Stimulated activated CD4-positive, alpha-beta T cell treated with anti-CD3 and anti-CD28 coated beads, Interleukin-15, amount 100 ng/mL, for 1 hour (primary cell): ENCODE results near the gene RESP18.
"Not testable (repeated sequence)": the region's sequence is repeated elsewhere in the genome, so short reads cannot be mapped to it uniquely, and the experiment has no call there.

Source experiments
- DNase-seq, 2 donors: peaks; one replicate each; pipeline ENCODE4 v3.0.0-alpha.2; 2020; ENCODE audit warnings: low read depth in 1 of 2, low spot score in 1 of 2

RESP18 gene

GRCh38 chr2:219292616-219293015, 39.9 kb downstream of the RESP18 start:
- no peak for DNase-seq

GRCh38 chr2:219291910-219292490, 40.5 kb downstream of the RESP18 start:
- DNase-seq = no peak

- no peak for DNase-seq
These were observed 41.1 kb downstream of the RESP18 start for GRCh38 chr2:219291394-219291793.

- no peak for DNase-seq
These were observed 42.0 kb downstream of the RESP18 start for GRCh38 chr2:219290381-219291171.

DNA sequence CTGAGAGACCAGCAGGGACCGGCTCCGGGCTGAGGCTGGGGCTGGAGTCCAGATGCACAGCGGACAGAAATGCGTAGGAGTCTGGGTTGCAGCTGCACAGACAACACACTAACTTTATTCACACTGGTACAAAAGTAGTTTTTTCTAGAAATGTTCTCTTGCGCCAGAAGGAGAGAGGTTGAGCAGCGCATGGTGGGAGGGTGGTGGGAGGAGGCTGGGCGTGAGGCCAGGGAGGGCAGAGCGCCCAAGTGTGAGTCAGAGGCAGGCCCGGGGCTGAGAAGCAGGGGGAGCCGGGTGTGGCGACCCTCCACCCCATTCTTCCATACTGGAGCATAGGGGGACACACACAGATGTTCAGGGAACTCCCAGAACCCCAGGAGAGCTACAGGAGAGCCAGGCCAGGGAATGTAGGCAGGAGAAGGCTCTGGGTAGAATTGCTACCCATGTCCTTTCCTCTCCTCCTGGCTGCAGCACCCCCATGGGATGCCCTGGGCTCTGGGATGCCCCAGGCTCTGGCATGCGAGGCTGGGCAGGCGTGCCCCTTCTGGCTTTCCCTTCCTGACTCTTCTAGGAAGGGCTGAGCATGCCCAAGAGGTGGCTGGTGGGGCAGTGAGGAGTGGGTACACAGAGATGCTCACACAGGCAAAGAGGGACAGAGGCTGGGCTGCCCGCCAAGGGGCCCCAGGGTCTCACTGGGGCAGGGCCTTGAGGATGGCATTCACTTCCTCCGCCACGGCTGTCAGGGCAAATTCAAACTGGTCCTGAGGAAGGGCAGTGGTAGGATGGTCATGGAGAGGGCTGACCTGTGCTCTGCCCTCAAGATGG, 42.8 kb downstream of the RESP18 start:
- no peak for DNase-seq

DNA sequence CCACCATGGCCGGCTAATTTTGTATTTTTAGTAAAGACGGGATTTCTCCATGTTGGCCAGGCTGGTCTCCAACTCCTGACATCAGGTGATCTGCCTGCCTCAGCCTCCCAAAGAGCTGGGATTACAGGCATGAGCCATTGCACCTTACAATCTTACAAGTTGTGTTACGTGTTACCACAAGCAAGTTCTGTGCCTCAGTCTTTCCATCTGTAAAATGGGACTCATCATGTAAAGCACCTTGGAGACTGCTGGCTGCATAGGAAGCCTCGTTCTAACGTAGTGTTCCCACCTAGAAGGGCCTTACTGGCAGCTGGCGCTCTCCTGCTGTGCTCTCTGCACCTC, 43.4 kb downstream of the RESP18 start:
- no peak for DNase-seq

DNA sequence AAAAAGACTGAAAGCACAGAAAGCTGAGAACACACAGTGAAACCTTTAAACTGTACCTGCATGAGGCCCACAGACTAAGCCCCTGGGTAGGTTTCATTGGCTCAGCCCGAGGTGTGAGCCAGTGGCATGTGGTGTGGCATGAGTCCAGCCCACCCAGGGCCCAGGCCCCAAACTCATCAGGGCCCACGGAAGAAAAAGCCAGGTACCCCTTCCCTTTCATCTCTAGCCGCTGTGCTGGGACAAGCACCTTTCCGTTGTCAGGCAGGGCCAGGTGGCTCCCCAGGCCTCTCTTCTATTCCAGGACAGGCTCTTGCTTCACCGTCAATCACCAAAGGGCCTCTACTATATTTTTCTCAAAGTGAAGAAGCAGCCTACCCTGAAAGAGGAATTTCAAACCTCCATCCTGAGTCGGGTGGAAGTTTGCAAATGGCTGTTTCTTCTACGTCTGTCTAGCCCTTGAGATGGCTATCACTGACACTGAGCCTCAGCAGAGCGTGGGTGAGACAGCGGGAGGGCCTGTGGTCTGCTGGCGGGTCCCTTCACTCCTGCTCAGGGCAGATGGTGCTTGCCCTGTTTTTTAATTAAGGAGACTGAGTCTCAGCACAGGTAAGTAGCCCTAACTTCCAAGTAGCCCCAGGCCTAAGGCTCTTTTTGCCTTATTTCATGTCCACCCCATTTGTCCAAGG, 44.8 kb downstream of the RESP18 start:
- no peak for DNase-seq

DNA sequence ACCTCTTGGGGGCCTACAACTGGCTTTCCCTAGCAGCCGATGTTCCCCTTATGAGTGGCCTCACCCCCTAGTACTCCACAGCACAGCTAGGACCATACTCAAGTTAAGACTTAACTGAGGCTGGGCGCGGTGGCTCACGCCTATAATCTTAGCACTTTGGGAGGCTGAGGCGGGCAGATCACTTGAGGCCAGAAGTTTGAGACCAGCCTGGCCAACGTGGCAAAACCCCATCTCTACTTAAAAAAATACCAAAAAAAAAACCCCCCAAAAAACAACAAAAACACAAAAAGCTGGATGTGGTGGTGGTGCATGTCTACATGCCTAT, 45.5 kb downstream of the RESP18 start:
- DNase-seq = not testable (repeated sequence)

GRCh38 chr2:219286436-219287115, 46.0 kb downstream of the RESP18 start:
- DNase-seq = no peak

DNA sequence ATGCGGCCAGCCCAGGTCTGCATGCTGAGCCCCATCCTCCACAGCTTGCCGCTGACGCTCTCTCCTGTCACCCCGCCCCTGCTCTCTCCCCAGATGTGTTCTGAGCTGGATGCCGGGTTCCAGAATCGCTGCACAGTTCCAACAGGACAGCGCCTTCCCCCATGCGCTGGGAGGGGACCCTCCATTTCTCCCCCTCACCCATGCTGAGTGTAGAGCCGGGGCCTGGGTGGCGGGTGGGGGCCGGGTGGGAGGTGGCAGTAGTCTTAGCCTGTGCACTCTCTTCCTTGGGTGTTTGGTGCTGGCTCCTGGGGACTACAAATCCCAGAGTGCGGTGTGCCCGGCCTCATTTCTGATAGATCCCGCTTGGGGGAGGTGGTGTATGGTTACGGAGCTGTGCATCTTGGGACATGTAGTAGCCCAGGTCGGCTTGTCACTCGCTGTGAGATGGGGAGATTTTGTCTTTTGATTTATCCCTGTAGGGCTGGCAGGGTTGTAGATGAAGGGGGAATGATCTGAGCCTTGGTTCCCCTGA, 46.6 kb downstream of the RESP18 start:
- no peak for DNase-seq

GRCh38 chr2:219285373-219285735, 47.2 kb downstream of the RESP18 start:
- no peak for DNase-seq

GRCh38 chr2:219284501-219285372, 47.8 kb downstream of the RESP18 start:
- DNase-seq = no peak

DNA sequence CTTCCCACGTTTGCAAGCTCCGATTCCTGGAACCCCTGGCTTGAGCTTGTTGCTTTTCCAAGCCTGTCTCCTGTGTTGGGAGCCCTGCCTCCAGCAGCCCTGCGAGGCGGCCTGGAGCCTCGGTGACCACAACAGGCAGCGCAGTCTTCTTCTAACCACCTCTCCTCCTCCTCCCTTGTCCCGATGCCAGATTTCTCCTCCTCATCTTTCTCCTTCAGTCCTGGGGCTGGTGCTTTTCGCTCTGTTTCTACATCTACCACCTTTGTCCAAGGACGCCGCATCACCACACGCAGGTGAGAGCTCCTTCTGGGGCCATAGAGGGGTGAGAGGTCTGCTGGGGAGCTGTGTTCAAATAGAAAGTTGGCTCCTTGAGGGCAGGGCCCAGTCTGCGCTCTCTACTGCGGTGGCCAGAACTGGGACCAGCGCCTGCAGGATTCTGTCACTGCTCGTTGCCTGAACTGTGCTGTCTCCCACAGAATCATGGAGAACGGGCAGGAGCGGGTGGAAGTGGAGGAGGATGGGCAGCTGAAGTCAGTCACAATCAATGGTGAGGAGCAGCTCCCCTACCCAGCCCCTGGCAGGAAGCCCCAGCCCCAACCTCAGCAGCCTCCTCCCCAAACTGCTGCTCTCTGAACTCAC, 49.5 kb downstream of the RESP18 start:
- DNase-seq = no peak

DNA sequence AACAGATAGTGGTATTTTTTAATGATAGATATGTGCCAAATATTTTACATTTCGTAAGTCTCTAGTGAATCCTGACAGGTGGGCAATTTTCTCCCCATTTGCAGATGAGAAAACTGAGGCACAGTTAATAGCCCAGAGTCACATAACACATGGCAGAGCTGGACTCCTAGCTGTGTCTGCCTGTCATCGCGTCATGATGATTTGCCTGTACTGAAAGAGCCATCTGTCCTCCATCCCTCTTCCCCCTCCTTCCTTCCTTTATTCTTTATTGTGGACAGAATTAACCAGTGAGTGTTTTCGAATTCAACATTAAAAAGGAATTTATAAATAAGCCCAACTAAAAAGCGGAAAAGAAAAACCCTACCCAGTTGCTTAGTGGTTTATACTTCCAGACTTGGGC, 50.2 kb downstream of the RESP18 start:
- no peak for DNase-seq

- DNase-seq = no peak
These were observed 51.0 kb downstream of the RESP18 start for GRCh38 chr2:219281588-219281987.

DNA sequence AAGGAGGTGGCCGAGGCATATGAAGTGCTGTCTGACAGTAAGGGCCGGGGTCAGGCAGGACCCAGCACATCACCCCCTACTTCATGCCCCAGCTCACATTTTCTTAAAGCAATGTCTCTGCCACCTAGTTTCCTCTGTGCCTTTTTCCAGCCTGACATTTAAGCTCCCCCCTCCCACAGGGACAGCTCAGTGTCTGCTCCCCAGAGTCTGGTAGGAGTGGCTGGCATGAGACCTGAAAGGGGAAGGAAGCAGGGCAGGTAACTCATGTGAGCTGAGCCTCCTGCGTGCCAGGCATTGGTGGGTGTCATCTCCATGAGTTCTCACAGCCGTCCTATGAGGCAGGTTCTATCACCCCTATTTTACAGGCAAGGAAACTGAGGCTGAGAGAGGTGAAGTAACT, 51.9 kb downstream of the RESP18 start:
- no peak for DNase-seq

DNA sequence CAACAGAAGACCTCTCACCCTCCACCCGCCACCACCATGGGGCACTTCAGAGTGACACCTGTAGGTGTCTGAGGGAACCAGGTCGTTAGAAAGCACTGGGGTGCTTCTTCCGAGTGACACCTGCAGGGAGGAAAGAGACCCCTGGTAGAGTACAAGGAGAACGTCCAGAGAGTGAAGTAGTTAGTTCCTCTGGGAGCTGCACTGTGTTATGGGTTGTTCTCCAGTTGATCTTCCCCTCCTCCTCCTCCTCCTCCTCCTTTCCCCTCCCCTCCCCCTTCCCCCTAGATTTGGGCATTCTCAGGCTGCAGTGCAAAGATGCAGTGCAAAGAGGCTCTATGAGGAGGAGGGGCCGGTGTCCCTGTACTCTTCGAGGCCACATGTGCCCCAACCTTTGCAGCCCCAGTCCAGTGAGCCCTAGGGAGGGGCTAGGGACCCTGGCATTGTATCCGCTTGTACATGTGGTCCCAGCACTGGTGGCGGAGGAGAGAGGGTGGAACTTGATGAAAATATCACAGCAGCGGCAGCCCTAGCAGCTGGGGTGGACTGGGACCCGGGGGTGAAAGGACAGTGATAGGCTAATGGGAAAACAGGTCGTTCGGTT, 52.5 kb downstream of the RESP18 start:
- DNase-seq = no peak

DNA sequence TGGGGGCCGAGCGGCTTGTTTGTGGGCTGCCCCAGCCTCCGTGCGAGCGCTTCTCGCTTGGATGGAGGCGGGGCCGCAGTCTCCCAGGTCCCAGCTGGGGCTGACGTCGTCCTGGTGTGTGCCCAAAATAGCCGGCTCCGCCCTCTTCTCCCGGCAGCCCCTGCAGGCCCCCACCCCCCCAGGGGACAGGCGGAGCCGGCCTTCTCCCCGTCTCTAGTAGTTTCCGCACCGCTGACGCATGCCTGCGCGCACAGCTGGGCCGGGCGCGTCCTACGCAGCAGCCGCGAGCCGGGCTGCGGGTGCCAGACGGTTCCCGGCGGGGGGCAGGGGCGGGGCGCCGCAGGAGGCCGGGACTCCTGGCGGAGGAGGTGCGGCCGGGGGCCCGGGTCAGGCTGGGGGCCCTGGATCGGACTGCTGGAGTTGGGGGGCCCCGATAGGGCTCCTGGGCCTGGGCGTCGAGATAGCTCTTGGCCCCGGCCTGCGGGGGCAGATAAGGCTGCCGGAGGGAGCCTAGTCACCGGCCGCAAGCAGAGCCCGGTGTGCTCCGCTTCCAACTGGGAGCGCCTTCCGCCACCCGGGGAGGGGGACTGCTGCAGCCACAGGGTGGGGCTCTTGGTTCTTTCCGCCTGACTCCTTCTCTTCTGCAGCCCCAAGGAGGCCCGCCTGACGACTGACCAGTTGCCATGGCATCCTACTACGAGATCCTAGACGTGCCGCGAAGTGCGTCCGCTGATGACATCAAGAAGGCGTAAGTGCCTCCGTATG, 53.2 kb downstream of the RESP18 start, which contains the start of gene DNAJB2:
TSS of gene DNAJB2 (plus strand) at position 216 of the 765 bp plus-strand sequence. CDS start at position 684, 468 bp downstream.
- DNase-seq = peak; percentile 97
